Natural killer cell (primary cell): ENCODE data around the gene HPCAL4. TPM values are rescaled to one million over a fixed set of nuclear protein-coding genes. Genes with fewer than 3 reads are reported as not detected.
A peak's percentile ranks its signal among the peaks of the same experiment; 100 is the strongest.

Source experiments
- ATAC-seq, 3 donors: fragments of 150-1000 bp in 2 of 3; fragments of 200-7000 bp in 1 of 3; cut with Tn5 transposase; 1 replicate in 1 of 3; 2 replicates in 2 of 3; pipeline ENCODE4 v1.10.0; 2021; ENCODE audit warnings: mild to moderate bottlenecking in 2 of 3, moderate library complexity in 2 of 3
- DNase-seq, 2 donors: peaks; one replicate each; pipeline versions ENCODE4 v3.0.0 to v3.0.0-alpha.2; 2013 to 2021; ENCODE audit warnings: mixed read lengths in 1 of 2
- H3K27ac ChIP-seq: one replicate; pipeline ENCODE4 v1.5.1; 2013; ENCODE audit warnings: mild to moderate bottlenecking, low read length
- H3K27me3 ChIP-seq: one replicate; pipeline ENCODE4 v1.6.1; 2013; ENCODE audit warnings: low read length; ENCODE audit not compliant: control insufficient read depth, insufficient read depth
- H3K36me3 ChIP-seq: one replicate; pipeline ENCODE4 v1.6.1; 2013; ENCODE audit warnings: low read length; ENCODE audit not compliant: control insufficient read depth, insufficient read depth
- H3K4me1 ChIP-seq: one replicate; pipeline ENCODE4 v1.6.1; 2013; ENCODE audit warnings: low read length; ENCODE audit not compliant: control insufficient read depth, insufficient read depth
- H3K4me3 ChIP-seq: one replicate; pipeline ENCODE4 v1.5.1; 2013; ENCODE audit warnings: low read length
- H3K9me3 ChIP-seq: one replicate; pipeline ENCODE4 v1.6.1; 2013; ENCODE audit warnings: low read length; ENCODE audit not compliant: control insufficient read depth, insufficient read depth
- H3K27ac Mint-ChIP-seq, 2 donors: one replicate each; pipeline ENCODE4 v1.8.0; 2022; ENCODE audit warnings: mild to moderate bottlenecking in 2 of 2, mixed read lengths in 2 of 2, moderate library complexity in 1 of 2
- H3K27me3 Mint-ChIP-seq, 2 donors: one replicate each; pipeline ENCODE4 v1.8.0; 2022; ENCODE audit warnings: low read depth in 2 of 2, mixed read lengths in 2 of 2
- H3K36me3 Mint-ChIP-seq: one replicate; pipeline ENCODE4 v1.8.0; 2022; ENCODE audit warnings: mixed read lengths
- H3K4me1 Mint-ChIP-seq, 2 donors: one replicate each; pipeline ENCODE4 v1.8.0; 2022; ENCODE audit warnings: mixed read lengths in 2 of 2
- H3K4me3 Mint-ChIP-seq: one replicate; pipeline ENCODE4 v1.8.0; 2022; ENCODE audit warnings: mild to moderate bottlenecking, moderate library complexity, mixed read lengths
- H3K9me3 Mint-ChIP-seq, 2 donors: one replicate each; pipeline ENCODE4 v1.8.0; 2022; ENCODE audit warnings: mixed read lengths in 2 of 2
- CTCF ChIP-seq: fragments of 200-600 bp; IDR thresholded peaks from one replicate; pipeline ENCODE4 v1.8.0; 2022; ENCODE audit warnings: antibody characterized with exemption
- WGBS: methylation state at CpG from one replicate; pipeline ENCODE4 v1.1.7; 2013; ENCODE audit warnings: missing lambda C conversion rate; ENCODE audit not compliant: insufficient coverage; 5-methylcytosine and 5-hydroxymethylcytosine counted together
- intact Hi-C: fragments of 100-400 bp; cut with micrococcal nuclease; formaldehyde crosslinking; loops from one replicate; pipeline ENCODE4 v1.14.2; 2022
- total RNA-seq, 4 donors: library from RNA; stranded (reverse); fragments of 120-200 nt in 1 of 4; gene quantifications; one replicate each; pipeline versions ENCODE4 v1.2.3 to v1.2.4, GENCODE V29; 2013 to 2022

The HPCAL4 gene
- total RNA-seq, 3 donors from 2014 or later (not counting 1 experiment from before 2014, with no cell fraction given): 0.78 to 1.6 (median 1.3) TPM

DNA sequence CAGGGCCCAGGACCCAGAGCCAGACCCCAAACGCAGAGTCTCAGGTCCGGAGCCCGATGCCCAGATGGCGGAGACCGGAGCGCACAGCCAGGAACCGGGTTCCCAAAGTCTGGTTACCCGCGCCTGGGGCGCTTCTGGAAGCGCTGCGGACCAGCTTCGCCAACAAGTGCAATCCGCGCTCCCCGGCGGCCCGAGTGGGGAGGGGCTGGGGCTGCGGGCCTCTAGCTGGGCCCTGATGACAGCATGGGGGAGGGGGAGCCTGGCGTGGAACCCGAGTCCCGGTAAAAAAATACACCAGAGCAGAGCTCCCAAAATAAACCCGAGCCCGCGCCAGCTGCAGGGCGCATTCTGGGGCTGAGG lies 19.8 kb downstream of the HPCAL4 start:
- ATAC-seq (no peak), DNase-seq (no peak)
- Histone ChIP-seq H3K4me3 (peak overlapping the region; percentile 2), H3K36me3 (no peaks in the 10 kb centered on the region), H3K27ac (no peak overlapping the region), H3K9me3 (no peaks in the 10 kb centered on the region), H3K4me1 (peaks cover 14% of the 10 kb centered on the region), H3K27me3 (peaks cover 16% of the 10 kb centered on the region)
- H3K36me3 Mint-ChIP-seq: no peaks in the 10 kb centered on the region
- peaks cover 0 to 5% of the 10 kb centered on the region in 2 donors for H3K4me1 Mint-ChIP-seq
- H3K27me3 Mint-ChIP-seq: peaks cover 41 to 53% of the 10 kb centered on the region in 2 donors
- TF ChIP-seq CTCF: no peak
- WGBS: 7% methylated on average over 26 of the region's 26 CpGs
- intact Hi-C loops: loop anchor here (5.0 kb wide), 1 partner anchor 51 kb away; no protein-coding TSS in a partner anchor
- H3K9me3 Mint-ChIP-seq: no peaks in the 10 kb centered on the region
- no peak overlapping the region for H3K4me3 Mint-ChIP-seq
- H3K27ac Mint-ChIP-seq: no peak overlapping the region

GRCh38 chr1:39670689-39671088 lies 20.5 kb downstream of the HPCAL4 start:
- no peak overlapping the region for H3K27ac Mint-ChIP-seq
- intact Hi-C loops: loop anchor here (5.0 kb wide), 1 partner anchor 52 kb away; no protein-coding TSS in a partner anchor

GRCh38 chr1:39668894-39669293 lies 22.3 kb downstream of the HPCAL4 start:
- DNase-seq (no peak), ATAC-seq (no peak)
- WGBS: 98% methylated on average over 3 of the region's 3 CpGs
- TF ChIP-seq CTCF: no peak
- Histone ChIP-seq H3K27ac (no peak overlapping the region), H3K4me1 (peaks cover 14% of the 10 kb centered on the region), H3K36me3 (no peaks in the 10 kb centered on the region), H3K27me3 (peaks cover 16% of the 10 kb centered on the region), H3K4me3 (no peak overlapping the region), H3K9me3 (no peaks in the 10 kb centered on the region)
- Mint-ChIP-seq H3K9me3 (no peaks in the 10 kb centered on the region), H3K4me3 (no peak overlapping the region), H3K27me3 (peaks cover 38 to 44% of the 10 kb centered on the region in 2 donors), H3K4me1 (peaks cover 0 to 5% of the 10 kb centered on the region in 2 donors), H3K27ac (no peak overlapping the region), H3K36me3 (no peaks in the 10 kb centered on the region)
- intact Hi-C loops: no loop called here

More at GRCh38 chr1:39670689-39671088, 20.5 kb downstream of the HPCAL4 start:
- Mint-ChIP-seq H3K9me3 (no peaks in the 10 kb centered on the region), H3K27me3 (peaks cover 41 to 53% of the 10 kb centered on the region in 2 donors), H3K36me3 (no peaks in the 10 kb centered on the region), H3K4me3 (no peak overlapping the region), H3K4me1 (peaks cover 0 to 5% of the 10 kb centered on the region in 2 donors)
- ATAC-seq (no peak), DNase-seq (no peak)
- Histone ChIP-seq H3K9me3 (no peaks in the 10 kb centered on the region), H3K36me3 (no peaks in the 10 kb centered on the region), H3K27ac (no peak overlapping the region), H3K4me1 (peaks cover 14% of the 10 kb centered on the region), H3K4me3 (no peak overlapping the region), H3K27me3 (peaks cover 16% of the 10 kb centered on the region)
- WGBS: 67% methylated on average over 1 of the region's 1 CpG
- TF ChIP-seq CTCF: no peak

GRCh38 chr1:39668111-39668510 lies 23.1 kb downstream of the HPCAL4 start:
- no peak for ATAC-seq
- Mint-ChIP-seq H3K27me3 (peaks cover 36% of the 10 kb centered on the region in 2 donors), H3K27ac (no peak overlapping the region), H3K4me3 (no peak overlapping the region), H3K9me3 (no peaks in the 10 kb centered on the region), H3K36me3 (no peaks in the 10 kb centered on the region), H3K4me1 (peaks cover 0 to 5% of the 10 kb centered on the region in 2 donors)
- H3K4me1 ChIP-seq: peaks cover 14% of the 10 kb centered on the region
- no peak for TF ChIP-seq CTCF
- 93% methylated on average over 3 of the region's 3 CpGs for WGBS
- intact Hi-C loops: no loop called here
- H3K4me3 ChIP-seq: no peak overlapping the region
- no peaks in the 10 kb centered on the region for H3K36me3 ChIP-seq
- H3K9me3 ChIP-seq: no peaks in the 10 kb centered on the region
- no peak for DNase-seq
- H3K27me3 ChIP-seq: peaks cover 16% of the 10 kb centered on the region
- H3K27ac ChIP-seq: no peak overlapping the region
